ENCODE data around the gene EXOC2. TPM values are rescaled to one million over a fixed set of nuclear protein-coding genes. Genes with fewer than 3 reads are reported as not detected.
A peak's percentile ranks its signal among the peaks of the same experiment; 100 is the strongest.

The EXOC2 gene
- total RNA-seq, 2 experiments from 2014 or later, result 29.9 to 30.2 TPM

DNA sequence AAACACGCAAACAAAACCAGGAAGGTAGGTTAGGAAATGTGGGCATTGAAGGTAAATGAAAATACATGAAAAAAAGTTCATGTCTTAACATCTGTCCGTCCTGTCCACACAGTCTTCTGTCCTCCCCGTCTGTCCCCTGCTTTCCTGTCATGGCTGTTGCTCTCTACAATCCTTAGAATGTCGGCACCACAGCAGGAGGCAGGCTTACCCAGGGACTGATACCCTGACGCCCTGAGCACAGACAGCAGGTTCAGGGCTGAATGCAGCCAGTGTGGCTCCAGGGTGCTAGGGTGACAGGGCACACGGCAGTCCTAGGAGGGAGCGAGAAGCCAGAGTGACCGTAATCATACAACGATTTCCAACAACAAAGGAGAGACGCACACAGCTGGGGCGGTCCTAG, 177.7 kb downstream of the EXOC2 start:
- Mint-ChIP-seq H3K27ac (peak overlapping the region; percentile 80), H3K36me3 (ENCODE audit: low read depth) (peaks cover 38% of the 10 kb centered on the region), H3K4me3 (no peak overlapping the region), H3K9me3 (peaks cover 13% of the 10 kb centered on the region), H3K4me1 (ENCODE audit: low read depth) (peaks cover 60% of the 10 kb centered on the region), H3K27me3 (no peaks in the 10 kb centered on the region)
- intact Hi-C loops (cut with micrococcal nuclease), result no loop called here
- POLR2A ChIA-PET, result interaction anchor here (0.6 to 2.1 kb wide), 9 partner anchors 10 to 110 kb away, joined by 3 to 6 read pairs (median 4); no protein-coding TSS in a partner anchor
- TF ChIP-seq, protein P1, sequence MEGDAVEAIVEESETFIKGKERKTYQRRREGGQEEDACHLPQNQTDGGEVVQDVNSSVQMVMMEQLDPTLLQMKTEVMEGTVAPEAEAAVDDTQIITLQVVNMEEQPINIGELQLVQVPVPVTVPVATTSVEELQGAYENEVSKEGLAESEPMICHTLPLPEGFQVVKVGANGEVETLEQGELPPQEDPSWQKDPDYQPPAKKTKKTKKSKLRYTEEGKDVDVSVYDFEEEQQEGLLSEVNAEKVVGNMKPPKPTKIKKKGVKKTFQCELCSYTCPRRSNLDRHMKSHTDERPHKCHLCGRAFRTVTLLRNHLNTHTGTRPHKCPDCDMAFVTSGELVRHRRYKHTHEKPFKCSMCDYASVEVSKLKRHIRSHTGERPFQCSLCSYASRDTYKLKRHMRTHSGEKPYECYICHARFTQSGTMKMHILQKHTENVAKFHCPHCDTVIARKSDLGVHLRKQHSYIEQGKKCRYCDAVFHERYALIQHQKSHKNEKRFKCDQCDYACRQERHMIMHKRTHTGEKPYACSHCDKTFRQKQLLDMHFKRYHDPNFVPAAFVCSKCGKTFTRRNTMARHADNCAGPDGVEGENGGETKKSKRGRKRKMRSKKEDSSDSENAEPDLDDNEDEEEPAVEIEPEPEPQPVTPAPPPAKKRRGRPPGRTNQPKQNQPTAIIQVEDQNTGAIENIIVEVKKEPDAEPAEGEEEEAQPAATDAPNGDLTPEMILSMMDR (IDR thresholded peaks at IDR 0.05), result no peak
- no peak for ATAC-seq
- no peak for DNase-seq
- CTCF ChIA-PET, result no interaction called here

DNA sequence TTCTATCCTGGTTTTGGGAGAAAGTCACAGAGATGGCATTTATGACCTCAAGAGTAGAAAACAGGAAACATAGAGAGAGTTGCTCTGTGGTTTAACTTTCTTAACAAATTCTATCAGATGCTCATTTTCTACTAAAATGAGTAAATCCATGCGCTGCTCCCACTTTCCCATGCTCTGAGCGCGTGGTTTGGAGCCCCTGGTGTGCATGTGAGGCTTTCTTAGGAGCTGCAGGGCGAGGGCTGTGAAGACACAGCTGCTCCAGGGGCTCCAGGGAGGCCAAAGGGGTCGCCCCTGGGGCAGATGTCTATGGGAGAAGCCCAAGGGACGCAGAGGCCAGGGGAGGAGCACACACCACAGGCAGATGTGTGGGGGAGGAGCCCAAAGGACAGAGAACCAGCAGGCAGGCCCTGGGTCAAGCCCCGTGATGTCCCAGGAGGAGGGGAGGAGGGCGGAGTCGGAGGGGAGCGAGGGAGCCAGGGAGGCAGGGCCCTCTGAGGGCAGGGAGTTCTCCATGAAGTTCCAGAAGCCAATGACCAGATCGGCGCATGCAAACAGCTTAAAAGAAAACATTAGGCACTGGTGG, 178.5 kb downstream of the EXOC2 start:
- intact Hi-C loops (cut with micrococcal nuclease), result no loop called here
- Mint-ChIP-seq H3K4me3 (no peak overlapping the region), H3K9me3 (peaks cover 13% of the 10 kb centered on the region), H3K4me1 (ENCODE audit: low read depth) (peaks cover 68% of the 10 kb centered on the region), H3K27ac (peak overlapping the region; percentile 80), H3K36me3 (ENCODE audit: low read depth) (peaks cover 40% of the 10 kb centered on the region), H3K27me3 (no peaks in the 10 kb centered on the region)
- CTCF ChIA-PET, result interaction anchor here (0.9 to 2.5 kb wide), 4 partner anchors 16 to 325 kb away, joined by 3 to 7 read pairs (median 4); no protein-coding TSS in a partner anchor
- ATAC-seq (no peak), DNase-seq (no peak)
- POLR2A ChIA-PET, result interaction anchor here (0.9 to 2.1 kb wide), 11 partner anchors 10 to 115 kb away, joined by 3 to 6 read pairs (median 4); no protein-coding TSS in a partner anchor
- TF ChIP-seq, protein P1 (IDR thresholded peaks at IDR 0.05), result no peak

DNA sequence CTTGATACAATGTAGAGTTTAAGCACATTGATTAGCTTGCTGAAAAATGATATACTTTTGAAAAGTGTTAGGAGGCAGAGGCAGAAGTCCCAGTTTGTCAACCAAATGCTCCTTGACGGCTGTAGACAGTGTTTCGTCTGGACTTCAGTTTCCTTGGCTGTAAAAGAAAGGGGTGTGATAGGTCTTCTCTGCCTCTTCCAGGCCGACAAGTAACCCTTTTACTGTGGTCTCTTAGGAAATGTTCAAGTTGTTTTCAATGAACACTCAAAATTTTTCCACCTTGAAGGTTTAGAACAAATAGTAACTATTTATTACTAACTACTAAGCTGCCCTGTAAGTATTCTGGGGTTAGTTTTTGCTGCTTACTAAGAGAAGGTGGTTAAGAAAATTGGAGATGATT, 179.0 kb downstream of the EXOC2 start:
- intact Hi-C loops (cut with micrococcal nuclease), result no loop called here
- no peak for ATAC-seq
- DNase-seq, result no peak
- ChIA-PET CTCF (interaction anchor here (0.9 to 2.5 kb wide), 4 partner anchors 15 to 324 kb away, joined by 3 to 7 read pairs (median 4); no protein-coding TSS in a partner anchor), POLR2A (interaction anchor here (0.6 to 2.1 kb wide), 13 partner anchors 10 to 169 kb away, joined by 3 to 6 read pairs (median 4); no protein-coding TSS in a partner anchor)
- Mint-ChIP-seq H3K27me3 (no peaks in the 10 kb centered on the region), H3K36me3 (ENCODE audit: low read depth) (peaks cover 41% of the 10 kb centered on the region), H3K4me1 (ENCODE audit: low read depth) (peaks cover 73% of the 10 kb centered on the region), H3K27ac (peak overlapping the region; percentile 80), H3K4me3 (no peak overlapping the region), H3K9me3 (peaks cover 13% of the 10 kb centered on the region)
- TF ChIP-seq, protein P1 (IDR thresholded peaks at IDR 0.05), result no peak

DNA sequence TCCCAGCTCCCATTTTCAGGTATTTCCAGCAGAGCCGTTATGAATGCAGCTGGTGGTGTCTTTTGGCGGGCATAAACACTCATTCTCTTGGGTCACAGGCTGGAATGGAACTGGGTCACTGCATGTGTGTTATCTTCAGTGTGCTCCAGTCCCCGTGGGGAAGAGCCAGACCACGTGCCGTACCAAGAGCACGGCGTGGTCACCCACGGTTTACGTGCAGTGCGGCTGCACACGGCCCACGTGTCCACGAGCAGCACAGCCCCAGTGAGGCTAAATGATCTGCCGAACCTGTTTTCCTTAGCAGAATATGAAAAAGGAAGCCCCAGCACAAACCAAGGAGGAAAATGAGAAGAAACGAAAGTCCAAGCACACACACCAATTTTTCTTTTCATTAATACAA, 179.9 kb downstream of the EXOC2 start:
- CTCF ChIA-PET, result interaction anchor here (2.5 kb wide), 1 partner anchor 14 kb away, joined by 7 read pairs; no protein-coding TSS in a partner anchor
- POLR2A ChIA-PET, result interaction anchor here (0.6 to 2.1 kb wide), 4 partner anchors 8 to 170 kb away, joined by 3 to 5 read pairs (median 4); no protein-coding TSS in a partner anchor
- Mint-ChIP-seq H3K27me3 (no peaks in the 10 kb centered on the region), H3K9me3 (peaks cover 9% of the 10 kb centered on the region), H3K4me1 (ENCODE audit: low read depth) (peaks cover 78% of the 10 kb centered on the region), H3K4me3 (no peak overlapping the region), H3K36me3 (ENCODE audit: low read depth) (peaks cover 37% of the 10 kb centered on the region), H3K27ac (peak overlapping the region; percentile 99)
- DNase-seq, result no peak
- intact Hi-C loops (cut with micrococcal nuclease), result no loop called here
- TF ChIP-seq, protein P1 (IDR thresholded peaks at IDR 0.05), result no peak
- ATAC-seq, result no peak

Data from activated CD8-positive, alpha-beta T cell treated with anti-CD3 and anti-CD28 coated beads for 36 hours (primary cell).